ENCODE data around the gene RNF224.
"Not testable (repeated sequence)": the region's sequence is repeated elsewhere in the genome, so short reads cannot be mapped to it uniquely, and the experiment has no call there.

RNF224 gene

DNA sequence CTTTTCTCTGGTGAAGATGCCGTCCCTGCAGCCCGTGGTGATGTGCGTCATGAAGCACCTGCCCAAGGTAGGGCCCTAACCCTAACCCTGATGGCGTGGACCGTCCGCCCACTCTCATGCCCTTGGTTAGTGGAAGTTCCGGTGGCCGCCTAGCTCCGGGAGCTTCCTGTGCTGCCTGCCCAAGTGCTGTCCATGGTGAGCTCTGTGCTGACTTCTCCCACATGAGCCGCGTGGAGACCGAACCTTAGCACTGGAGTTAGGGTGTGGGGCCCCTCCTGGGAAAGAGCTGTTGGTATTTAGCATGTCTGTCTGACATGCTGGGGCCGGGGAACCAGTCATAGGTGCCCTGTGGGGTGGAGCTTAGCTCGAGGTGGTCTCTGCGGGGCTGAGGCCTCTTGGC, 29.1 kb downstream of the RNF224 start:
- Histone ChIP-seq H3K9ac (ENCODE audit: insufficient read length, low read depth) (peak overlapping the region; percentile 99), H3K36me3 (ENCODE audit: insufficient read depth, insufficient read length, low read length) (peaks cover 34% of the 10 kb centered on the region), H3K9me3 (ENCODE audit: insufficient read depth, low read length) (no peaks in the 10 kb centered on the region), H3K27me3 (ENCODE audit: insufficient read depth, insufficient read length) (no peaks in the 10 kb centered on the region), H3K4me1 (ENCODE audit: insufficient read depth, insufficient read length) (peaks cover 25% of the 10 kb centered on the region), H3K4me3 (ENCODE audit: insufficient read length, low read depth) (peak overlapping the region; percentile 98)
- DNase-seq (ENCODE audit: low read depth, low spot score), result no peak
- TF ChIP-seq ZNF274 (IDR thresholded peaks at IDR 0.05; ENCODE audit: low read depth, low read length) (no peak), YY1 (IDR thresholded peaks at IDR 0.05; ENCODE audit: insufficient read depth, insufficient read length) (no peak)

- H3K9me3 ChIP-seq (ENCODE audit: insufficient read depth, low read length), result no peaks in the 10 kb centered on the region
- peaks cover 34% of the 10 kb centered on the region for H3K36me3 ChIP-seq (ENCODE audit: insufficient read depth, insufficient read length, low read length)
- no peak for DNase-seq (ENCODE audit: low read depth, low spot score)
- no peaks in the 10 kb centered on the region for H3K27me3 ChIP-seq (ENCODE audit: insufficient read depth, insufficient read length)
- peak overlapping the region; percentile 53 for H3K9ac ChIP-seq (ENCODE audit: insufficient read length, low read depth)
- TF ChIP-seq ZNF274 (IDR thresholded peaks at IDR 0.05; ENCODE audit: low read depth, low read length), result no peak
- no peak for TF ChIP-seq SUZ12 (IDR thresholded peaks at IDR 0.05; ENCODE audit: extremely low read depth, insufficient read depth, insufficient read length)
- no peak for TF ChIP-seq YY1 (IDR thresholded peaks at IDR 0.05; ENCODE audit: insufficient read depth, insufficient read length)
- peak overlapping the region; percentile 98 for H3K4me3 ChIP-seq (ENCODE audit: insufficient read length, low read depth)
- H3K4me1 ChIP-seq (ENCODE audit: insufficient read depth, insufficient read length), result peaks cover 23% of the 10 kb centered on the region
These were observed 29.6 kb downstream of the RNF224 start for GRCh38 chr9:137256856-137257255.

- H3K27me3 ChIP-seq (ENCODE audit: insufficient read depth, insufficient read length); H3K9ac ChIP-seq (ENCODE audit: insufficient read length, low read depth); DNase-seq (ENCODE audit: low read depth, low spot score); H3K4me3 ChIP-seq (ENCODE audit: insufficient read length, low read depth); H3K4me1 ChIP-seq (ENCODE audit: insufficient read depth, insufficient read length); H3K9me3 ChIP-seq (ENCODE audit: insufficient read depth, low read length): not testable (repeated sequence)
- H3K36me3 ChIP-seq (ENCODE audit: insufficient read depth, insufficient read length, low read length), result peaks cover 64% of the 10 kb centered on the region
These were observed 35.0 kb downstream of the RNF224 start for GRCh38 chr9:137262173-137262908.

DNA sequence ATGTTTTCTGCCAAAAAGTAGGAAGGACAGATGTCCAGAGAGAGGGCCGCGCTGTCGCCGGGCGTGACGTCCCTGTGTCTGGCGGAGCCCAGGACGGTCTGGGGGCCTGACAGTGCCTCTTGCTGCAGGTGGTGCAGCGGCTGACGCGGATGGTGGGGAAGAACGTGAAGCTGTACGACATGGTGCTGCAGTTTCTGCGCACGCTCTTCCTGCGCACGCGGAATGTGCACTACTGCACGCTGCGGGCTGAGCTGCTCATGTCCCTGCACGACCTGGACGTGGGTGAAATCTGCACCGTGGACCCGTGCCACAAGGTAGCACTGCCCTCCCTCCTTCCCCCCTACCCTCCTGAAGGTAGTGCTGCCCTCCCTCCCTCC, 35.6 kb downstream of the RNF224 start:
- no peaks in the 10 kb centered on the region for H3K27me3 ChIP-seq (ENCODE audit: insufficient read depth, insufficient read length)
- no peak for TF ChIP-seq ZNF274 (IDR thresholded peaks at IDR 0.05; ENCODE audit: low read depth, low read length)
- no peak for TF ChIP-seq YY1 (IDR thresholded peaks at IDR 0.05; ENCODE audit: insufficient read depth, insufficient read length)
- no peak for TF ChIP-seq SUZ12 (IDR thresholded peaks at IDR 0.05; ENCODE audit: extremely low read depth, insufficient read depth, insufficient read length)
- no peak for DNase-seq (ENCODE audit: low read depth, low spot score)
- peaks cover 66% of the 10 kb centered on the region for H3K36me3 ChIP-seq (ENCODE audit: insufficient read depth, insufficient read length, low read length)
- H3K9me3 ChIP-seq (ENCODE audit: insufficient read depth, low read length), result no peaks in the 10 kb centered on the region
- peaks cover 7% of the 10 kb centered on the region for H3K4me1 ChIP-seq (ENCODE audit: insufficient read depth, insufficient read length)
- H3K4me3 ChIP-seq (ENCODE audit: insufficient read length, low read depth), result no peak overlapping the region
- peak overlapping the region; percentile 56 for H3K9ac ChIP-seq (ENCODE audit: insufficient read length, low read depth)

DNA sequence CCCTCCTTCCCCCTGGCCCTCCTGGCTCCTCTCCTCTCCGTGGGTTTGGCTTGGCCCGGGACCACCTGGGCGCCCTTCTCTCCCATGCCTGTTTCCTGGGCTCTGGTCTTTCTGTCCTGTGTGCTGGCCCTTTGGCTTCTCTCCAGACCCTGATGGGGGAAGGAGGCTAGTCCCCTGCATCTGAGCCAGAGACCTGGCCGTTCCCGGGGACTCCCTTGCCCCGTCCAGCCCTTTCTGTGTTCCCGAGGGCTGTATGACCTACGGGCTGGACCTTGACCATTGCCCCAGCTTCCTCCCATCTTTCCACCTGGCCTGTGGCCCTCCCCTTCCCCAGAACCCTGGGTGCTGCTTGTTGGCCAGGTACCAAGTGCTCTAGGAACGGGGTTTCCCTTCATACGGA, 36.2 kb downstream of the RNF224 start:
- no peak for DNase-seq (ENCODE audit: low read depth, low spot score)
- H3K4me3 ChIP-seq (ENCODE audit: insufficient read length, low read depth), result no peak overlapping the region
- no peak for TF ChIP-seq YY1 (IDR thresholded peaks at IDR 0.05; ENCODE audit: insufficient read depth, insufficient read length)
- TF ChIP-seq ZNF274 (IDR thresholded peaks at IDR 0.05; ENCODE audit: low read depth, low read length), result no peak
- TF ChIP-seq SUZ12 (IDR thresholded peaks at IDR 0.05; ENCODE audit: extremely low read depth, insufficient read depth, insufficient read length), result no peak
- no peak overlapping the region for H3K9ac ChIP-seq (ENCODE audit: insufficient read length, low read depth)
- H3K36me3 ChIP-seq (ENCODE audit: insufficient read depth, insufficient read length, low read length), result peaks cover 64% of the 10 kb centered on the region
- H3K4me1 ChIP-seq (ENCODE audit: insufficient read depth, insufficient read length), result peaks cover 9% of the 10 kb centered on the region
- no peaks in the 10 kb centered on the region for H3K9me3 ChIP-seq (ENCODE audit: insufficient read depth, low read length)
- no peaks in the 10 kb centered on the region for H3K27me3 ChIP-seq (ENCODE audit: insufficient read depth, insufficient read length)

DNA sequence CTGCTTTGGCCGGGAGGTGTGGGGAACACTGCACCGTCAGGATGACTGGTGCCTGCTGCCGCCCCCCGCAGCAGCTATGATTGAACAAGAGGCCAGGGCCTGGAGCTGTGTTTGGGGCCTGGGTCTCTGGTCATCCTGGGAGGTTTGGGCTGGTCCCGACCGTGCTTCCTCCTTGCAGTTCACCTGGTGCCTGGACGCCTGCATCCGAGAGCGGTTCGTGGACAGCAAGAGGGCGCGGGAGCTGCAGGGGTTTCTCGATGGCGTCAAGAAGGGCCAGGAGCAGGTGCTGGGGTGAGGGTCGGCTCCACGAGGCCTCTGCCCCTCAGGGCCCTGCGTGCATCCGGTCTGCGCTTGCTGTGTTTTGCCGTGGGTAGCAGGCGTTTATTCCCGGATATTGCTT, 36.8 kb downstream of the RNF224 start:
- Histone ChIP-seq H3K9me3 (ENCODE audit: insufficient read depth, low read length) (no peaks in the 10 kb centered on the region), H3K36me3 (ENCODE audit: insufficient read depth, insufficient read length, low read length) (peaks cover 64% of the 10 kb centered on the region), H3K9ac (ENCODE audit: insufficient read length, low read depth) (no peak overlapping the region), H3K4me1 (ENCODE audit: insufficient read depth, insufficient read length) (peaks cover 9% of the 10 kb centered on the region), H3K27me3 (ENCODE audit: insufficient read depth, insufficient read length) (no peaks in the 10 kb centered on the region), H3K4me3 (ENCODE audit: insufficient read length, low read depth) (no peak overlapping the region)
- no peak for DNase-seq (ENCODE audit: low read depth, low spot score)
- TF ChIP-seq YY1 (IDR thresholded peaks at IDR 0.05; ENCODE audit: insufficient read depth, insufficient read length) (no peak), SUZ12 (IDR thresholded peaks at IDR 0.05; ENCODE audit: extremely low read depth, insufficient read depth, insufficient read length) (no peak), ZNF274 (IDR thresholded peaks at IDR 0.05; ENCODE audit: low read depth, low read length) (no peak)

GRCh38 chr9:137265496-137266161, 38.3 kb downstream of the RNF224 start:
- H3K9me3 ChIP-seq (ENCODE audit: insufficient read depth, low read length), result no peaks in the 10 kb centered on the region
- DNase-seq (ENCODE audit: low read depth, low spot score), result no peak
- peaks cover 73% of the 10 kb centered on the region for H3K36me3 ChIP-seq (ENCODE audit: insufficient read depth, insufficient read length, low read length)
- H3K4me3 ChIP-seq (ENCODE audit: insufficient read length, low read depth), result no peak overlapping the region
- no peak overlapping the region for H3K9ac ChIP-seq (ENCODE audit: insufficient read length, low read depth)
- peaks cover 9% of the 10 kb centered on the region for H3K4me1 ChIP-seq (ENCODE audit: insufficient read depth, insufficient read length)
- no peaks in the 10 kb centered on the region for H3K27me3 ChIP-seq (ENCODE audit: insufficient read depth, insufficient read length)
- TF ChIP-seq ZNF274 (IDR thresholded peaks at IDR 0.05; ENCODE audit: low read depth, low read length) (no peak), YY1 (IDR thresholded peaks at IDR 0.05; ENCODE audit: insufficient read depth, insufficient read length) (no peak), SUZ12 (IDR thresholded peaks at IDR 0.05; ENCODE audit: extremely low read depth, insufficient read depth, insufficient read length) (no peak)

Measured in NT2/D1 (cell line).